ENCODE results near the gene TAL1. TPM values are rescaled to one million over a fixed set of nuclear protein-coding genes. Genes with fewer than 3 reads are reported as not detected.

TAL1 gene
- total RNA-seq, 1 experiment from 2014 or later = not detected

- Histone ChIP-seq H3K79me1 (ENCODE audit: insufficient read depth, low read depth, low read length, poor library complexity, severe bottlenecking) (no peaks in the 10 kb centered on the region), H3K27ac (ENCODE audit: insufficient read length, low read depth, low read length) (no peak overlapping the region), H2AFZ (ENCODE audit: low read length) (no peak overlapping the region), H3K9ac (ENCODE audit: extremely low read depth, insufficient read length, low read length) (no peak overlapping the region), H3K4me2 (ENCODE audit: insufficient read depth, insufficient read length, low read length) (no peak overlapping the region), H3K9me3 (ENCODE audit: control insufficient read depth, low read depth, low read length) (no peaks in the 10 kb centered on the region), H3K14ac (ENCODE audit: insufficient read depth, low read length) (no peak overlapping the region; the same call in 1 of the 2 replicates), H4K20me1 (ENCODE audit: control insufficient read depth, insufficient read depth, insufficient read length) (no peaks in the 10 kb centered on the region), H2BK20ac (ENCODE audit: low read depth, low read length, poor library complexity, severe bottlenecking) (no peak overlapping the region), H3K4ac (ENCODE audit: low read depth, low read length) (no peak overlapping the region), H2AK5ac (ENCODE audit: insufficient read length, low read length) (no peak overlapping the region), H2BK12ac (ENCODE audit: insufficient read length, low read depth, low read length) (no peak overlapping the region), H3T11ph (ENCODE audit: low read length) (no peak overlapping the region), H3K79me2 (ENCODE audit: insufficient read depth, low read length) (no peaks in the 10 kb centered on the region), H4K8ac (replicated peaks; ENCODE audit: insufficient read length, low read depth, low read length) (no peak overlapping the region), H3K4me1 (ENCODE audit: insufficient read depth, low read length) (0 out of 2 replicates have a peak, but pooled peaks cover 2% of the 10 kb centered on the region), H4K5ac (ENCODE audit: insufficient read length, low read depth, low read length) (no peak overlapping the region), H3K27me3 (ENCODE audit: insufficient read depth, low read length) (peaks cover 4% of the 10 kb centered on the region; the same call in 1 of the 2 replicates), H2BK5ac (ENCODE audit: insufficient read length, low read length) (no peak overlapping the region), H3K23ac (ENCODE audit: insufficient read length, low read depth, low read length) (no peak overlapping the region), H4K91ac (ENCODE audit: insufficient read length, low read depth, low read length) (no peak overlapping the region), H2BK120ac (ENCODE audit: low read depth, low read length, poor library complexity, severe bottlenecking) (no peak overlapping the region), H3K56ac (ENCODE audit: insufficient read length, low read depth, low read length) (no peak overlapping the region), H3K18ac (ENCODE audit: insufficient read length, low read depth, low read length) (no peak overlapping the region), H2BK15ac (ENCODE audit: low read depth, low read length) (no peak overlapping the region), H3K23me2 (ENCODE audit: insufficient read length, low read depth, low read length, poor library complexity, severe bottlenecking) (peaks cover 8% of the 10 kb centered on the region)
- Mint-ChIP-seq H3K27me3 (ENCODE audit: low read depth) (peaks cover 74% of the 10 kb centered on the region), H3K36me3 (ENCODE audit: insufficient read depth in 1 of 3, low read depth in 3 of 3) (0 out of 7 replicates have a peak, but pooled peaks cover 0 to 3% (median 0%) of the 10 kb centered on the region in 3 experiments), H3K4me1 (peaks cover 15 to 16% of the 10 kb centered on the region in 2 experiments), H3K4me3 (no peak overlapping the region), H3K27ac (no peak overlapping the region), H3K9me3 (peaks cover 5 to 10% of the 10 kb centered on the region in 2 experiments; a peak in 2 of 5 replicates)
- WGBS (ENCODE audit: extremely low coverage, insufficient read length, low lambda C conversion rate) = no CpG with 5 or more reads among the region's 11 CpGs
- no peak for DNase-seq
- no peak for TF ChIP-seq CTCF (conservative IDR thresholded peaks at IDR 0.05)
These were observed 48.5 kb downstream of the TAL1 start for GRCh38 chr1:47183308-47184089.
